Neutrophil (primary cell): Measurements from ENCODE around the gene GNG4.

Source experiments
- H3K27ac ChIP-seq: fragments of 200-600 bp; sonication (generic); 2 replicates; pipeline ENCODE4 v1.5.1; 2016; ENCODE audit warnings: mild to moderate bottlenecking, moderate library complexity
- H3K27me3 ChIP-seq: fragments of 200-600 bp; sonication (generic); 2 replicates; pipeline ENCODE4 v1.6.0; 2016; ENCODE audit warnings: mild to moderate bottlenecking
- H3K36me3 ChIP-seq: fragments of 200-600 bp; sonication (generic); 2 replicates; pipeline ENCODE4 v1.5.1; 2017
- H3K4me1 ChIP-seq, 2 experiments: fragments of 200-600 bp in 1 of 2; sonication (generic) in 1 of 2; 1 replicate in 1 of 2; 2 replicates in 1 of 2; pipeline versions ENCODE4 v1.5.1 to v1.6.1; 2013 to 2016; ENCODE audit warnings: low read depth in 1 of 2, low read length in 1 of 2, mild to moderate bottlenecking in 1 of 2, moderate library complexity in 1 of 2; ENCODE audit not compliant: control insufficient read depth in 1 of 2, insufficient read depth in 1 of 2
- H3K4me3 ChIP-seq, 2 experiments: fragments of 200-600 bp in 1 of 2; sonication (generic) in 1 of 2; 1 replicate in 1 of 2; 2 replicates in 1 of 2; pipeline ENCODE4 v1.5.1; 2013 to 2016; ENCODE audit warnings: low read depth in 1 of 2, low read length in 1 of 2, mild to moderate bottlenecking in 1 of 2, moderate library complexity in 1 of 2
- H3K9me3 ChIP-seq: fragments of 200-600 bp; sonication (generic); 2 replicates; pipeline ENCODE4 v1.5.1; 2016
- CTCF ChIP-seq: fragments of 200-600 bp; sonication (generic); IDR thresholded peaks from 2 replicates; pipeline ENCODE4 v1.5.1; 2016; ENCODE audit warnings: antibody characterized with exemption

Gene GNG4

GRCh38 chr1:235631816-235632215 lies 17.8 kb downstream of the GNG4 start:
- no peak overlapping the region for H3K27ac ChIP-seq
- peaks cover 18% of the 10 kb centered on the region for H3K27me3 ChIP-seq
- H3K9me3 ChIP-seq: no peaks in the 10 kb centered on the region
- H3K4me3 ChIP-seq: no peak overlapping the region
- no peaks in the 10 kb centered on the region for H3K4me1 ChIP-seq
- TF ChIP-seq CTCF: no peak
- no peaks in the 10 kb centered on the region for H3K36me3 ChIP-seq

- H3K4me1 ChIP-seq: no peaks in the 10 kb centered on the region
- no peak overlapping the region for H3K4me3 ChIP-seq
- no peaks in the 10 kb centered on the region for H3K36me3 ChIP-seq
- no peak for TF ChIP-seq CTCF
- no peaks in the 10 kb centered on the region for H3K9me3 ChIP-seq
- no peak overlapping the region for H3K27ac ChIP-seq
- H3K27me3 ChIP-seq: peaks cover 30% of the 10 kb centered on the region
Observed at GRCh38 chr1:235628316-235629005, 21.1 kb downstream of the GNG4 start.

GRCh38 chr1:235625831-235626230 lies 23.8 kb downstream of the GNG4 start:
- no peak for TF ChIP-seq CTCF
- no peak overlapping the region for H3K27ac ChIP-seq
- H3K27me3 ChIP-seq: peaks cover 26% of the 10 kb centered on the region
- H3K36me3 ChIP-seq: no peaks in the 10 kb centered on the region
- no peaks in the 10 kb centered on the region for H3K4me1 ChIP-seq
- no peaks in the 10 kb centered on the region for H3K9me3 ChIP-seq
- no peak overlapping the region for H3K4me3 ChIP-seq

- H3K27ac ChIP-seq: no peak overlapping the region
- H3K36me3 ChIP-seq: no peaks in the 10 kb centered on the region
- no peaks in the 10 kb centered on the region for H3K9me3 ChIP-seq
- no peak overlapping the region for H3K4me3 ChIP-seq
- no peaks in the 10 kb centered on the region for H3K4me1 ChIP-seq
- TF ChIP-seq CTCF: no peak
- peaks cover 26% of the 10 kb centered on the region for H3K27me3 ChIP-seq
Observed at GRCh38 chr1:235625340-235625739, 24.2 kb downstream of the GNG4 start.

GRCh38 chr1:235624721-235625333 lies 24.8 kb downstream of the GNG4 start:
- Histone ChIP-seq H3K27ac (no peak overlapping the region), H3K9me3 (no peaks in the 10 kb centered on the region), H3K36me3 (no peaks in the 10 kb centered on the region), H3K4me3 (no peak overlapping the region), H3K27me3 (peaks cover 26% of the 10 kb centered on the region), H3K4me1 (no peaks in the 10 kb centered on the region)
- TF ChIP-seq CTCF: no peak
